K562 (cell line): ENCODE data around the gene IGDCC3. TPM values are rescaled to one million over a fixed set of nuclear protein-coding genes. Genes with fewer than 3 reads are reported as not detected.
A peak's percentile ranks its signal among the peaks of the same experiment; 100 is the strongest.

Experiments
- ATAC-seq: fragments of 200-7000 bp; cut with Tn5 transposase; 3 replicates; pipeline ENCODE4 v1.9.1; 2020; ENCODE audit warnings: moderate library complexity
- BruUV-seq: library from RNA; stranded (reverse); fragments of 400-500 nt; replicated peaks from 2 replicates; lab custom pipeline; 2021; lab: Mats Ljungman, UMichigan
- CTCF ChIA-PET: fragments of 300-600 bp; formaldehyde crosslinking; extraction: SDS; loops from one replicate; lab custom pipeline; 2021; ENCODE audit warnings: low intra/inter-chr PET ratio; lab: Yijun Ruan, JAX
- POLR2A ChIA-PET: fragments of 300-600, 350-650 bp; sonication (Branson Sonifier 250); formaldehyde crosslinking; extraction: SDS; loops from one replicate; lab custom pipeline; 2021; ENCODE audit warnings: antibody characterized with exemption, inconsistent platforms; lab: Yijun Ruan, JAX
- DNase-seq, 4 experiments: peaks; one replicate each; pipeline versions ENCODE4 v3.0.0 to v3.0.0-alpha.2; 2011 to 2018; ENCODE audit warnings: low spot score in 3 of 4, mixed read lengths in 3 of 4; ENCODE audit errors: extremely low read depth in 1 of 4
- FAIRE-seq: peaks from 2 replicates; lab custom pipeline; 2011; peaks lifted over from hg19 to GRCh38; lab: Jason Lieb, UNC
- H2AFZ ChIP-seq: 2 replicates; pipeline ENCODE4 v1.6.0; 2011; ENCODE audit warnings: low read depth, low read length, control low read depth, inconsistent platforms
- H3K27ac ChIP-seq: fragments of 200-600 bp; 3 replicates; pipeline ENCODE4 v1.8.0; 2011; ENCODE audit warnings: low read depth, mild to moderate bottlenecking, control low read depth, inconsistent platforms, low read length, moderate library complexity, mixed read lengths; ENCODE audit errors: extremely low read depth
- H3K27me3 ChIP-seq, 2 experiments: fragments of 300-600 bp in 1 of 2; 2 replicates in 1 of 2; 3 replicates in 1 of 2; pipeline versions ENCODE4 v1.6.0 to v1.8.0; 2011; ENCODE audit warnings: inconsistent platforms in 2 of 2, low read length in 2 of 2, mild to moderate bottlenecking in 1 of 2, mixed read lengths in 1 of 2, moderate library complexity in 1 of 2; ENCODE audit not compliant: control insufficient read depth in 2 of 2, insufficient read depth in 2 of 2
- H3K36me3 ChIP-seq: fragments of 300-600 bp; 3 replicates; pipeline ENCODE4 v1.8.0; 2011; ENCODE audit warnings: mild to moderate bottlenecking, low read length, inconsistent platforms; ENCODE audit not compliant: control insufficient read depth, insufficient read depth
- H3K4me1 ChIP-seq, 2 experiments: fragments of 200-600 bp in 1 of 2; replicated peaks in 1 of 2; 2 replicates in 1 of 2; 3 replicates in 1 of 2; pipeline versions ENCODE4 v1.5.1 to v1.8.0; 2011; ENCODE audit warnings: inconsistent platforms in 2 of 2, low read length in 2 of 2, mild to moderate bottlenecking in 1 of 2, mixed read lengths in 1 of 2, moderate library complexity in 1 of 2; ENCODE audit not compliant: control insufficient read depth in 2 of 2, insufficient read depth in 2 of 2
- H3K4me2 ChIP-seq: 2 replicates; pipeline ENCODE4 v1.6.1; 2011; ENCODE audit warnings: low read length, control low read depth, inconsistent platforms, mixed read lengths; ENCODE audit not compliant: insufficient read depth
- H3K4me3 ChIP-seq: fragments of 200-600 bp; sonication (generic), shearing (Covaris generic); 2 replicates; pipeline ENCODE4 v1.5.1; 2016; ENCODE audit warnings: control low read depth, inconsistent platforms
- H3K79me2 ChIP-seq: fragments of 200-600 bp; 3 replicates; pipeline ENCODE4 v1.8.0; 2011; ENCODE audit warnings: low read length, inconsistent platforms; ENCODE audit not compliant: control insufficient read depth, insufficient read depth
- H3K9ac ChIP-seq, 2 experiments: 2 replicates each; pipeline versions ENCODE4 v1.6.0 to v1.6.1; 2011; ENCODE audit warnings: low read depth in 2 of 2, low read length in 2 of 2, control low read depth in 1 of 2, inconsistent platforms in 1 of 2, mild to moderate bottlenecking in 1 of 2, mixed read lengths in 1 of 2; ENCODE audit not compliant: insufficient read depth in 1 of 2
- H3K9me1 ChIP-seq: one replicate; pipeline ENCODE4 v1.6.0; 2011; ENCODE audit warnings: inconsistent platforms, mild to moderate bottlenecking, low read length, moderate library complexity; ENCODE audit not compliant: control insufficient read depth, insufficient read depth
- H3K9me3 ChIP-seq: replicated peaks from 2 replicates; pipeline ENCODE4 v1.5.1; 2011; ENCODE audit warnings: low read depth, low read length, inconsistent platforms; ENCODE audit not compliant: control insufficient read depth, insufficient read depth
- H4K20me1 ChIP-seq: replicated peaks from 2 replicates; pipeline ENCODE4 v1.6.1; 2011; ENCODE audit warnings: low read length, inconsistent platforms, mixed read lengths; ENCODE audit not compliant: control insufficient read depth, insufficient read depth
- PRMT5 ChIP-seq: sonication (generic); formaldehyde crosslinking; IDR thresholded peaks from 2 replicates; pipeline ENCODE4 v1.5.0; 2020; ENCODE audit warnings: missing genetic modification reagents
- WGBS: fragments of 100-300 bp; shearing (Covaris generic); methylation state at CpG from one replicate; pipeline ENCODE4 v1.1.6; 2016; ENCODE audit warnings: low coverage, mixed read lengths; ENCODE audit not compliant: insufficient coverage; ENCODE audit errors: missing lambda C conversion rate; 5-methylcytosine and 5-hydroxymethylcytosine counted together
- in situ Hi-C: fragments of 300-500 bp; cut with MboI; formaldehyde crosslinking; loops from 4 replicates; pipeline ENCODE4 v1.15.0; 2018; ENCODE audit warnings: inconsistent platforms, mixed read lengths
- intact Hi-C: fragments of 100-400 bp; cut with micrococcal nuclease; formaldehyde crosslinking; loops from 2 replicates; pipeline ENCODE4 v1.14.2; 2022
- polyA plus RNA-seq, 8 experiments: library from polyadenylated mRNA; depleted of rRNA in 4 of 8; stranded (reverse) in 5 of 8; unstranded in 3 of 8; fragments of >200 nt; fragmentation: Nextera tagmentation in 2 of 8; fragmentation: Illumina TruSeq in 1 of 8; extraction: Ambion mirVana in 2 of 8; extraction: Trizol in 1 of 8; gene quantifications; 2 replicates each; pipeline versions ENCODE4 v1.2.1 to v1.2.3, GENCODE V29; 2011 to 2014; ENCODE audit warnings: inconsistent platforms in 1 of 8, missing spikeins in 1 of 8
- total RNA-seq, 7 experiments: library from RNA; depleted of rRNA in 6 of 7; stranded (reverse); fragments of >200 nt in 6 of 7; fragmentation: Illumina TruSeq in 2 of 7; extraction: Trizol in 2 of 7; gene quantifications; 2 replicates each; pipeline versions ENCODE4 v1.2.1 to v1.2.3, GENCODE V29; 2011 to 2021; ENCODE audit warnings: low replicate concordance in 1 of 7
- TF ChIP-seq, protein P1 (sequence below): fragments of 250-450 bp; sonication (Bioruptor Pico); IDR thresholded peaks from 2 replicates; pipeline ENCODE4 v1.4.0; 2020

IGDCC3 gene
- total and polyA plus RNA-seq, 9 of the 15 experiments (the other 6 are each of a cell fraction or from before 2014, with no cell fraction given) = not detected

DNA sequence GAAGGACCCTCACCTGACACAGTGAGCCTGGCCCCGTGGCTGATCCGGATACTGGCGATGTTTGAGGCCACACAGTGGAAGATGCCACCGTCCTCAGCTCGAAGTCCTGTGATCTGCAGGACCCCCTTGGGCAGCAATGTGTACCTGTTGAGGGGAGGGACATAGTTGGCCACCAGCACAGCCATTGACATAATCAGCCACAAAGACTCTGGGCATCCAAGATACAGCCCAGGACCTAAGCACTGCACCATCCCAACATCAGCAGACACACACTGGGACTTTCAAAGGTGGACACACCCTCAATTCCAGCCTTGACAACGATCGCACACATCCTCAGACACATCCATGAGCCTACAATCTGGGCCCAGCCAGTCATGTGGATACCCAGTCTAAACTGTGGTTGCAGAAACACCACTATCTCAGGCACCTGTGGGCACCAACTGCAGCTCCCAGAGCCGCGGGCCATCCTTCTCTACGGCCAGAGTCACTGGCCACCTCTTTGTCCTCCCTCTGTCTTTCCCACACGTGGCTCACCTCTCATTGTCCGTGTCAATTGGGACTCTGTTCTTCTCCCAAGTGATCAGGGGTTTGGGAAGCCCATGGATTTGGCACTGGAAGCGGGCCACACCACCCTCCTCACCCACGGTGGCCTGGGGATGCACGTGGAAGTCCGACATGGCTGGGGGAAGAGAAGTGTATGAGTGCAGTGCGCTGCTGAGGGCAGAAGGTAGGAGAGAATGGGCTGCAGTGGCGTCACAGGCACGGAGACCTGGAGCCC lies 42.3 kb downstream of the IGDCC3 start:
- ATAC-seq = no peak
- Histone ChIP-seq H3K27ac (no peak overlapping the region), H4K20me1 (peaks cover 9% of the 10 kb centered on the region; the same call in 1 of the 2 replicates), H3K4me1 (peaks cover 5 to 28% of the 10 kb centered on the region in 2 experiments), H3K4me3 (no peak overlapping the region), H3K4me2 (no peak overlapping the region)
- no TSS peak for BruUV-seq
- ChIA-PET CTCF (no interaction called here), POLR2A (interaction anchor here (0.8 to 6.0 kb wide), 2 partner anchors 30 to 110 kb away, joined by 3 to 35 read pairs; partner anchors contain the start of gene RNU5B-1)
- no peak for FAIRE-seq
- under 1% methylated on average over 18 of the region's 19 CpGs for WGBS
- TF ChIP-seq PRMT5 (CRISPR knock-in tag) = no peak
- TF ChIP-seq, protein P1, sequence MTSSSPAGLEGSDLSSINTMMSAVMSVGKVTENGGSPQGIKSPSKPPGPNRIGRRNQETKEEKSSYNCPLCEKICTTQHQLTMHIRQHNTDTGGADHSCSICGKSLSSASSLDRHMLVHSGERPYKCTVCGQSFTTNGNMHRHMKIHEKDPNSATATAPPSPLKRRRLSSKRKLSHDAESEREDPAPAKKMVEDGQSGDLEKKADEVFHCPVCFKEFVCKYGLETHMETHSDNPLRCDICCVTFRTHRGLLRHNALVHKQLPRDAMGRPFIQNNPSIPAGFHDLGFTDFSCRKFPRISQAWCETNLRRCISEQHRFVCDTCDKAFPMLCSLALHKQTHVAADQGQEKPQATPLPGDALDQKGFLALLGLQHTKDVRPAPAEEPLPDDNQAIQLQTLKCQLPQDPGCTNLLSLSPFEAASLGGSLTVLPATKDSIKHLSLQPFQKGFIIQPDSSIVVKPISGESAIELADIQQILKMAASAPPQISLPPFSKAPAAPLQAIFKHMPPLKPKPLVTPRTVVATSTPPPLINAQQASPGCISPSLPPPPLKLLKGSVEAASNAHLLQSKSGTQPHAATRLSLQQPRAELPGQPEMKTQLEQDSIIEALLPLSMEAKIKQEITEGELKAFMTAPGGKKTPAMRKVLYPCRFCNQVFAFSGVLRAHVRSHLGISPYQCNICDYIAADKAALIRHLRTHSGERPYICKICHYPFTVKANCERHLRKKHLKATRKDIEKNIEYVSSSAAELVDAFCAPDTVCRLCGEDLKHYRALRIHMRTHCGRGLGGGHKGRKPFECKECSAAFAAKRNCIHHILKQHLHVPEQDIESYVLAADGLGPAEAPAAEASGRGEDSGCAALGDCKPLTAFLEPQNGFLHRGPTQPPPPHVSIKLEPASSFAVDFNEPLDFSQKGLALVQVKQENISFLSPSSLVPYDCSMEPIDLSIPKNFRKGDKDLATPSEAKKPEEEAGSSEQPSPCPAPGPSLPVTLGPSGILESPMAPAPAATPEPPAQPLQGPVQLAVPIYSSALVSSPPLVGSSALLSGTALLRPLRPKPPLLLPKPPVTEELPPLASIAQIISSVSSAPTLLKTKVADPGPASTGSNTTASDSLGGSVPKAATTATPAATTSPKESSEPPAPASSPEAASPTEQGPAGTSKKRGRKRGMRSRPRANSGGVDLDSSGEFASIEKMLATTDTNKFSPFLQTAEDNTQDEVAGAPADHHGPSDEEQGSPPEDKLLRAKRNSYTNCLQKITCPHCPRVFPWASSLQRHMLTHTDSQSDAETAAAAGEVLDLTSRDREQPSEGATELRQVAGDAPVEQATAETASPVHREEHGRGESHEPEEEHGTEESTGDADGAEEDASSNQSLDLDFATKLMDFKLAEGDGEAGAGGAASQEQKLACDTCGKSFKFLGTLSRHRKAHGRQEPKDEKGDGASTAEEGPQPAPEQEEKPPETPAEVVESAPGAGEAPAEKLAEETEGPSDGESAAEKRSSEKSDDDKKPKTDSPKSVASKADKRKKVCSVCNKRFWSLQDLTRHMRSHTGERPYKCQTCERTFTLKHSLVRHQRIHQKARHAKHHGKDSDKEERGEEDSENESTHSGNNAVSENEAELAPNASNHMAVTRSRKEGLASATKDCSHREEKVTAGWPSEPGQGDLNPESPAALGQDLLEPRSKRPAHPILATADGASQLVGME (CRISPR knock-in tag) = no peak
- TF ChIP-seq, all 486 proteins: peak for 0
- no peaks in the 10 kb centered on the region for H3K79me2 ChIP-seq
- peaks cover 40 to 78% of the 10 kb centered on the region in 2 experiments for H3K27me3 ChIP-seq
- H3K9me1 ChIP-seq = no peaks in the 10 kb centered on the region
- in situ Hi-C loops = no loop called here
- H3K36me3 ChIP-seq = no peaks in the 10 kb centered on the region
- no peaks in the 10 kb centered on the region for H3K9me3 ChIP-seq
- no peak overlapping the region for H2AFZ ChIP-seq
- intact Hi-C loops = no loop called here
- peak overlapping the region in 1 of 2 experiments; percentile 17; a peak in 1 of 4 replicates for H3K9ac ChIP-seq
- DNase-seq = no peak
